Stimulated activated CD4-positive, alpha-beta T cell treated with anti-CD3 and anti-CD28 coated beads, TNF-alpha, amount 100 ng/mL, for 1 hour (primary cell): ENCODE results near the gene MANF.
"Not testable (repeated sequence)": the region's sequence is repeated elsewhere in the genome, so short reads cannot be mapped to it uniquely, and the experiment has no call there.

Experiments
- DNase-seq, 3 donors: peaks; one replicate each; pipeline ENCODE4 v3.0.0-alpha.2; 2020; ENCODE audit warnings: low read depth in 3 of 3, low spot score in 1 of 3

Gene MANF

GRCh38 chr3:51371943-51372557 lies 13.0 kb upstream of the MANF start:
- DNase-seq, result no peak

- DNase-seq, result no peak
These were observed 11.3 kb upstream of the MANF start for GRCh38 chr3:51373658-51374421.

DNA sequence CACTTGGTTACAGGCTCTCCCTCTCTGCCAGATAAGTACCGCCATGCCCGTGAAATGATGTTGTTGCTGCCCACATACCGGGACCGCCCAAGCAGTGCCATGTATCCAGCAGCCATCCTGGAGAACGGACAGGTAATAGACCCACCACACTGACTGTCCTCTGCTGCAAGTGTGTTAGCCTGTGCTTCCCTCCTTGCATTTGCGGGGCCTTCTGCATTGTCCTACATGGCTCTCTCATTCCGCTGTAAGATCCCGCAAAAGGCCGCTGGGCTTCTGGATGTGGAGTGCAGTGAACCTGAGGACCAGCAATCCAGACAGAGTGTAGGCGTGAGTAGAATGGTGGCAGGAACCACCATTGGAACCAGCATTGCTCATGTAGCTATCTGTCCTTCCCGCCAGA lies 10.6 kb upstream of the MANF start:
- DNase-seq, result no peak

GRCh38 chr3:51375136-51375535 lies 10.0 kb upstream of the MANF start:
- no peak for DNase-seq

- DNase-seq, result no peak
These were observed 9.5 kb upstream of the MANF start for GRCh38 chr3:51375571-51375970.

- no peak for DNase-seq
These were observed 7.0 kb upstream of the MANF start for GRCh38 chr3:51378065-51378464.

DNA sequence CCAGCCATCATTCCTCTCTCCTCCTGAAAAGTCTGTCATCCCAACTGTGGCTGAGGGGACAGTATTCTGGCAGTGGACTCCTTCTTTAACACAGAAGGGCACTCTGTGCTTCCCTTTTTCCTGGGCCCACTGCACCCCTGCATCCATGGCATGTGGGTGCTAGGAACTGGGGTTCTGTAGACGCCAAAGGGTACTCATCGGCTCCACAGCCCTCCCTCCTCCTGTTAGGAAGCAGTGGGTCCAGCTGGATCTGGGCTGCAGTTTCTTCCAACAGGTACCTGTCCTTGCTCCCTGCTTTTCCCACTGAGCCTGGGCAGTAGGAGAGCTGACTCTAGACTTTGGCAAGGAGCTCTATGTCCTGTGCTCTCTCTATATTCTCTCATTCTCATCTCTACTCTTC lies 6.4 kb upstream of the MANF start:
- DNase-seq, result no peak

GRCh38 chr3:51379301-51379700 lies 5.8 kb upstream of the MANF start:
- no peak for DNase-seq

GRCh38 chr3:51379746-51380455 lies 5.2 kb upstream of the MANF start:
- no peak for DNase-seq

- no peak for DNase-seq
These were observed 4.3 kb upstream of the MANF start for GRCh38 chr3:51380601-51381332.

DNA sequence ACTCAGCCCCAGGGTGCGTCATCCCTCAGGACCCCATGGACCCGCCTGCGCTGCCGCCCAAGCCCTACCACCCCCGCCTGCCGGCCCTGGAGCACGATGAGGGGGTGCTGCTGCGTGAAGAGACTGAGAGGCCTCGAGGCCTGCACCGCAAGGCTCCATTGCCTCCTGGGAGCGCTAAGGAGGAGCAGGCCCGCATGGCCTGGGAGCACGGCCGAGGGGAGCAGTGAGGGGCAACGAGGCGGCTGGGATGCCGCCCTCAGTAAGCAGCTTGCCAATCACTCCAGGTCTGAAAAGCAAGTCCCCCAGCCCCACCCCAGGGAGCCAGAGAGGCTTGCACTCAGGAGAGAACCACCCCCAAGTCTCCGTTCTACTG lies 3.8 kb upstream of the MANF start:
- no peak for DNase-seq

- no peak for DNase-seq
These were observed 2.9 kb upstream of the MANF start for GRCh38 chr3:51382076-51382745.

- no peak for DNase-seq
These were observed 2.0 kb upstream of the MANF start for GRCh38 chr3:51382947-51383578.

DNA sequence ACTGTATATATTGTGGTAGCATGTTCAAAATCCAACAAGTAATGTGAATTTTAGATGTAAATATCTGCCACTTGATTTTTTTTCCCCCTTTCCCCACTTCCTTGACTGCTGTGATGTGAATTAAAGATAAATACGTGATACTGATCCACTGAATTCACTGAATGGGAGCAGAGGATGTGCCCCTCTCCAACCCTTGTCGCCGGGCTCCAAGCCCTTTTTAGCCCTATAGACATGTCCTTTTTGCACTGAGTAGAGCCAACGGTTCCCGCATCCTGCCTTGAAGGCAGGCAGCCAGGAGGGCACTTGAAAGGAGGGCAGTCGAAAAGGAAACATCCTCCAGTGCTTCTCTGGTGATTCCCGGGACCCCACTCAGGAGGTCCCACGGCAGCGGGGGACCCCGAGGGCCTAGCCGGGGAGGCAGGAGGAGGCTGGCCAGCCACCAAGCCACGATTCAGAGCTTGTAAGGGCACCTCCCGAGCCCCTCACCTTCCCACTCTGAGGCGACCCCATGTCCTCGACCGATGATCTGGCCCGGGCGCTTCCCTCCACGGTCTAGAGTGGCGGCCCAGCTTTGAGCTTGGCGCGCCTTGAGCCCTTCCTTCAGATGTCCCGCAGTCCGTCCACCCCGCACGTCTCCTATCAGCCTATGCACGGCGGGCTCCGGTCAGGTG lies 901 bp upstream of the MANF start:
- DNase-seq, result no peak

DNA sequence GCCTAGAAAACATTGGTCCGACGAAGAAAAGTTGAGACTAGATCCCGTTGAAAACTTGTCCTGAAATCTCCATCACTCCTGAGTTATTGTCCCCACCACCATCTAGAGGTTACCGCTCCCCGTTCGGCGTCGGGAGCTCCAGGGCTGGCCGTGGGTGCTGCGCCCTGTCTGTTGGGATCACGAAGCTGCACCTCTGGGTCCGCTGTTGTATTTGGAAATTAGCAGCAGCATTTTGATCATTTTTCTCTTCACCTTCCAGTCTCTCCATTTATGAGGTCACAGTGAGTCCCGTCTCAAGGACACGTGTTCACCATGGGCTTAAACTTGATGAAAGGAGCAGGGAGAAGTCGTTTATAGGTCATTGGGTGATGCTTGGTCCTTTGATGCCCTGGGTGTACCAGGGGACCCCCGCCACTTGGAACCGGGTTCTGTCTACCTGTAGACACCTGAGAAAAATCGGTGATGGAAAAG lies 565 bp downstream of the MANF start:
- DNase-seq, result no peak

- DNase-seq, result no peak
These were observed 1.2 kb downstream of the MANF start for GRCh38 chr3:51386159-51386851.

DNA sequence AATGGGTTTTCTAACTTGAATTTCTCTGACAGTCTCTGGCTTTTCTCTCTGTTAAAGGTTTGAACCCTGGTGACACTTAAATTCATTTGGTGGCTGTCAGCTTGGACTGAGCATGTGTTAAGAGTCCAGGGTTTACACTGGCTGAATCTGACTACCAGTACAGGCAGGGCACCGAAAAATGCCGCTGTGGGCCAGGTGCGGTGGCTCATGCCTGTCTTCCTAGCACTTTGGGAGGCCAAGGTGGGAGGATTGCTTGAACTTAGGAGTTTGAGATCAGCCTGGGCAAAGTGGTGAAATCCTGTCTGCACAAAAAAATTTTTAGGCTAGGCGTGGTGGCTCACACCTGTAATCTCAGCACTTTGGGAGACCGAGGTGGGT lies 1.8 kb downstream of the MANF start:
- no peak for DNase-seq

- DNase-seq, result not testable (repeated sequence)
These were observed 2.2 kb downstream of the MANF start for GRCh38 chr3:51387281-51387680.

GRCh38 chr3:51388286-51389029 lies 3.4 kb downstream of the MANF start:
- no peak for DNase-seq
